HG02938 (cell line): ENCODE results near the gene SLC25A20.
"Not testable (repeated sequence)": the region's sequence is repeated elsewhere in the genome, so short reads cannot be mapped to it uniquely, and the experiment has no call there.

Source experiments
- ATAC-seq: cut with Tn5 transposase; IDR thresholded peaks from one replicate; pipeline ENCODE4 v1.9.1; 2021; ENCODE audit warnings: mild to moderate bottlenecking, moderate library complexity; ENCODE audit not compliant: unreplicated experiment

The SLC25A20 gene, protein sequence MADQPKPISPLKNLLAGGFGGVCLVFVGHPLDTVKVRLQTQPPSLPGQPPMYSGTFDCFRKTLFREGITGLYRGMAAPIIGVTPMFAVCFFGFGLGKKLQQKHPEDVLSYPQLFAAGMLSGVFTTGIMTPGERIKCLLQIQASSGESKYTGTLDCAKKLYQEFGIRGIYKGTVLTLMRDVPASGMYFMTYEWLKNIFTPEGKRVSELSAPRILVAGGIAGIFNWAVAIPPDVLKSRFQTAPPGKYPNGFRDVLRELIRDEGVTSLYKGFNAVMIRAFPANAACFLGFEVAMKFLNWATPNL

DNA sequence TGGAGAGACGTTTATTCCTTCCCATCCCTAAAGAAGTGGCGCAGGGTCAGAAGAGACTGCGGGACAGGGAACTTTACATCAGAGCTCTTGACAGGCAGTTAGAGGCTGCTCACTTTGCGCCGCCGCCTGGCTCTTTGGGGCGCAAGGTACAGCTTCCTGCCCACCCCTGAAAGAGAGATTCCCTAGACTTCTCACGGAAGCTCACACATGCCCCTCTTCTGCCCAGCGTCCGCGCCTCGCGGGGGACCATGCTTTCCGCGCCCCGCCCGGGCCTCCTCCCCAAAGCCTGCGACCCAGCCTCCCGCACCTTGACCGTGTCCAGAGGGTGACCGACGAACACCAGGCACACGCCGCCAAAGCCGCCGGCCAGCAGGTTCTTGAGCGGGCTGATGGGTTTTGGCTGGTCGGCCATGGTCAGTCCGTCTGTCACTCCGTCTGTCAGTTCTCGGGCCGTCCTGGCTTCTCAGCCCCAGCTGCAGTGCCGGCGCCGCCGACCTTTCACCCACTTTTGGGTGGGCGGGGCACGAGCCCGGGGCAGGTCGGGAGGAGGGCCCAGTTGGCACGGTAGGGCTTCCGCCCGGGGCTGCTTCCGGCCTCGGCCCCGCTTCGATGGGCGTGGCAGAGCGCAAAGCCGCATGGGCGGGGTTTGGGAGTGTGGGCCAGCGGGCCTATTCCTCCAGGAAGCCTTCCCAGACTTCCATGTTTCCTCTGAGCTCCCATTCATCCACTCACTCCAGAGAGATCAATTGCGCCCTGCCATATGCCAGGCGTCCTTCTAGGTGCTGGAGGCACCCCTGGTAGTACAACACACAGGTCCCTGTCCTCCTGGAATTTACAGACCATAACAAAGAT lies at the start of gene SLC25A20:
TSS of gene SLC25A20 (minus strand) at position 500 of the 852 bp plus-strand sequence. CDS start at position 412, 88 bp downstream.
- ATAC-seq = peak; percentile 83

DNA sequence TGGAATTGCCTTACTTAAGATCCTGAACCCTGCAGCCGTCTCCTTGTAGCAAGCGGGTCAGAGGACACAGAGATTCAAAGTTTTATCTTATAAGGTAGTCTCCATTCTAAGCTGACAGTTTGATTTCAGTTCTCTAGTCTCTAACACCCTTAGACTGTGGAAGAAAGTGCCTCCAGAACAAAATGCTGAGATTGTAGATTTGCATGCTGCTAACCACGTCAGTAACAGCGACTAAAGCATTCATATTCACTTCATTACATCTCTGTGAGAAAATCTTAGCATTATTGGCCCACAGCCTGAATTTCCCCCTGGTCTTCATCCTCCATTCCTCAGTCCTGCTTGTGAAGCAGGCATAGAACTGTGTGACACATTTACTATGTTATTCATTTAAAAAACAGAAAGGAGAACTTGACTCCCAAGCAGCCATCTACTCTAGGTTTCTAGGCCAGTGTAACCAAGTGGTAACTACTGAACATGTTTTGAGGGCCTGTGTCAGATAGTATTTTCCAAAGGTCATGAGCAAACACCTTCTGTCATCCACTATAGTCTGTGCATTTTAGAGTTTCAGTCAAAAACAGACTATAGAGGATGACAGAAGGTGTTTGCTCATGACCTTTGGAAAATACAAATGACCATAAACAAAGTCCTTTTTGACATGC lies 47.3 kb upstream of the SLC25A20 start:
- ATAC-seq = no peak

DNA sequence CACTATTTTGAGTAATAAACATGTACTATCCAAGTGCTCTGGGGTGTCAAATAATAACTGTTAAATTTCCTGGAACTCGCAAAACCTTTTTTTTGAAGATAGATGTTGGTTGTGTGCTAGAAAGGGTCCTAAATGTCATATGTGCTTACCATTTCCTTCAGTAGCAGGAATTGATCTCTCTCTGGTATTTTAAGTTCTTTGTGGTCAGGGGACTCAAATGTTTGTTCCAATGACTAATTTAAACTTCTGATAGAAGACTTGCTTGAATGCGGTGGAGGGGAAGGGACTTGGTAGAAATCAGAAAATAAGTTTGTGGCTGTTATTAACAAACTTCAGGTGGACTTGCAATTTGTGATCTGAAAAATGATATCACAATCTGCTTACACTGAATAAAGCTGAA lies 46.8 kb upstream of the SLC25A20 start:
- ATAC-seq = no peak

DNA sequence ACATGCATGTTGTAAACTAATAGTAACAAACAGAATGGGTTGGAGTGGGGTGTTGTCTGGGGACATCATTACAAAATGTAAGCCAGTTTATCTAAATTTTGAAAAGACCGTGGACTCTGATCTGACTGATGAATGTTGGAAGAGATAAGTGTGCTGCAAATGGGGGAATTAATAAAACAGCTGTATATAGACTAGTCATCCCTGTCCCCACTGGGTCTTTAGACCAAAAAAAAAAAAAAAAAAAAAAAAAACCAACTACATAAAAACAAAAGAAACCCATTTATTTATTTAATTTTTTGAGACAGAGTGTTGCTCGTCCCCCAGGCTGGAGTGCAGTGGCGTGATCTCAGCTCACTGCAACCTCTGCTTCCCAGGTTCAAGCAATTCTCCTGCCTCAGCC lies 40.0 kb upstream of the SLC25A20 start:
- ATAC-seq = no peak

DNA sequence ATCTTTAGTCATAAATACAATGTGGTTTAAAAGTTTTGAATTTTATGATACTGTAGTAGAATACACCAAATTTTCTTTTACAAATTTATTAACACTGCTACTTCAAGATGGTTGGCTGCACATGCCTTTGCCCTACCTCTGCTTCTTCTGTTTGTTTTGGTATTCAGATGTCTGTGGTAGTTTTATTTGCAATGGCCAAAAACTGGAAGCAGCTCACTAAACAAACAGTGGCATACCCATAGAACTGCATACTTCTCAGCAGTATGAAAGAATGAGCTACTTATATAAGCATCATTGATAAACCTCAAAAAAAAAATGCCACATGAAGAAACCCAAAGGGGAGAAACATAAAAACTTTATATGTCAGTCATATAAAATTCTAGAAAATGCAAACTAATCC lies 39.5 kb upstream of the SLC25A20 start:
- no peak for ATAC-seq

DNA sequence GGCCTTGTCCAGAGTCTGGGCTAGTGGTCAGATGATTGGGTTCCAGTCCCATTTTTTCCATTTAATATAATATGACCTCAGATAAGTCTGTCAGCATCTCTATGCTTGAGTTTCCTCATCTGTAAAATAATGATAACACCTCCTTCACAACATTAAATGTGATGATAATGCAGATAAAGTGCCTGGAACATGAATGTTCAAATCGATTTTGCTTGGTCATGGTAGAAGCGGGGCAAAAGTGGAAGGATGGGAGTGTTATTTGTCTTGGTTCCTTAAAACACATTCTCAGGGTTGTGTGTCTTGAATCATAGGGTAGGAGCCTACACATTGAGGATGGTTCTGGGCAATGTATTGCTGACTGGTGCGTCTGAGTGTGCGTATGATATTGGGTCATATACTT lies 36.8 kb upstream of the SLC25A20 start:
- ATAC-seq = no peak

DNA sequence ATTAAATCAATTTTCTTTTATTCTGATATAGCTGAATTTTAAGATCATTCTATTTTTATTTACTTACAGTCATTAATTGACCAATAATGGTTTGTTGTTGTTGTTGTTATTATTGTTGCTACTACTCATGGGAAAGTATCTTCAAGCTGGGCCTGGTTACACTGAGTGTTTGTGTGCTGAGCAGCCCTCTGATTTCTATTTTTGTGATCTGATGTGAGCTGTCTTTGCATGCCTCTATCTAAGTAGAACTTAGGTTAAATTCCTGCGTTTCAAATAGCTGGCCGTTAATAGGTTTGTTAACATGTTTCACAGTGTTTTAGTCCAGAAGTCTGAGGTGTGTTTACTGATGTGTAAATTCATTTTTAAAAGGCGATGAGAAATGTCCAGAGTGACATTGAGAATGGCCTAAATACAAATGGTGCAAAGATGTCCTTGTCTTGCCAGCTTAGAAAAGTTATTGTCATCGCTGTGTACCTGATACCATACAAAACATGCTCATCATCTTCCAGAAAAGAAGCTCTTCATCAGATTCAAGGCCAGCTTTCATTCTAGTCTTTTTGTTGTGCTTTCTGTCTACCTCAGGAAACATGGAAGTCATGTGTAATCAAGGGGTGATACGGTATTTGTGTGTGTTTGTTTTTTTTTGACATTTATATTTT lies 35.8 kb upstream of the SLC25A20 start:
- no peak for ATAC-seq

DNA sequence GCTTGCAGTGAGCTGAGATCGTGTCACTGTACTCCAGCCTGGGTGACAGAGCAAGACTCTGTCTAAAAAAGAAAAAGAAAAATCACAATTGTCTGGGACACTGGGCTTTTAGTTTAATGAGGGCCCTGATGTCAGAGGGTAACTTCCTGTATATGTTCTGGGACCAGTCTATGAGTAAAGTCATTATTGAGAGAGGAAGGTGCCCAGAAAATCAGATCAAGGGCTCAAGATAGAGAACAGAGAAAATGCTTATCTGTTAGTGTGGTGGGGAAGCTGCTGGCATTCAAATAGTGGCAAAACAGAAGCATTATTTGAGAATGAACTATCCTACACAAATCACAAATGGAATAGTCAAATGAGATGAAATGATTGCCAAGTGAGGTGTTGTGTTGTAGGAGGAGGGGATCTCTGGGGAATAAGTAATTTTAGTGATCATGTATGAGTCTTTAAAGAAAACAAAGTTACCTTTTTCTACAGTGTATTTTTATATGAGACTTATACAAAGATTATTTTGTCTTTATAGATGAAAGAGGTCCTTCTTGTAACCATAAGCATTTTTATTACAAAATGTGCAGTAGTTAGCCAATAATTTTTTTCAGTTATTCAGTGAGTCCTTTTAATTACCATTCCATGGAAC lies 33.4 kb upstream of the SLC25A20 start:
- ATAC-seq = no peak

DNA sequence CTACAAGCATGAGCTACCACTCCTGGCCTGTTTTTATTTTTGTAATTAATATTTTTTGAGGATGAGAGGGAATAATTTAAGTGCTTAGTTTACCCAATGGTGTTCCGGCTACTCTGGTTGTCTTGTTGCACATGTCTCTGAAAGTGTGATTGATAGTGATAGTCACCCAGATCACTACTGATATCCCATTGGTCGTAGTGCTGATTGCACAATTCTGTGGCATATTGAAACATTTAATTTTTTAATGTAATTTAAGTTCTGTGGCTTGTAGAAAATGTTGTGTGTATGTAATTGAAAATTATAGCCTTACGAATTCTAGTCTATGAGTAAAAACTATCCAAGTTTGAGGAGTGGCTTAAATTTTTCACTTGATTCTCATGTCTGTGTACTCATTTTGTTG lies 31.9 kb upstream of the SLC25A20 start:
- ATAC-seq = no peak

DNA sequence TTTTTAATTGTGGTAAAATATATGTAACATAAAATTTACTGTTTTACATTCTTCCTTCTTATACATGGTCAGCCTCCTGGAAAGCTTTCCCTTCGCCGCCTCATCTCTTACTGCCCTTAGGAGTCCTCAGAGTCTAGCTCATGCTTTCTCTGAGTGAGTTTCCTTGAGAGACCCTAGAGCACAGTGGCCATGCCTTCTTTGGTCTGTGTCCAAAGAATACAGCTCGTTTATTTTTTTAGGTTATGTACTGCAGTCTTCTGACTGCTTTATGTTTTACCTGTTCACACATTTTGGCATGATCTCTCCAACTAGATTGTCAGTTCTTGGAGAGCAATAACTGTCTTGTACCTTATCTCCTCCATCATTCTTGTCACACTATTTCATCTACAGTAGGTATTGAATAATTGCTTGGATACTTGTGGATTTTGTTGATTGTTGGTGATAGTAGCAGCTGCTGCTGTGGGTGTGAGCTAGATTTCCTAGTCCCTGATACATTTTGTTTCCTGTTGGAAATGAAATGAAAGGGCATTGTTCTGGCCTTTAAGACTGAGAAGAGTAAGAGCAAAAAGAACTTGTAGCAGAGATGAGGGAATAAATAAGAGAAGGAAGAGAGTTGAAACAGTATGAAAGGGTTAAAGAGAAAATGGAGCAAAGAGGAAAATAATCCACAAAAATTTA lies 30.8 kb upstream of the SLC25A20 start:
- no peak for ATAC-seq

DNA sequence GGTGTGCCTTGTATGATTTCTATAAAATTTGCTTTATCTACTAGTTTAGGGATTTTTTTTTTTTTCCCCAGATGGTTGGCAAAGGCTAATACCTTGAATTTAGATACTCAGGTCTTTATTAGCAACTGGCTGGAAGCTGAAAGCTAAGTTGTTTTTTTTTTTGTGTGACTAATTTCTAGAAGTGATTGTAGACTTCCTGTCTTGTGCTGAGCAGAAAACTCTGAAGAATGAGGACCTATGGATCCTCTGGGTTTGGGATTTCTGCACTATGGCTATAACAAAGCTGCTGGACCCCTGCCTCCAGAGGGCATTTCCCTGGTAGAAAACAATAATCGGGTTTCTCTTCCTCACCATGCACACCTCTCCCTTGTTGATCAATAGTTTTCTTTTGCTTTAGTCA lies 30.0 kb upstream of the SLC25A20 start:
- no peak for ATAC-seq

DNA sequence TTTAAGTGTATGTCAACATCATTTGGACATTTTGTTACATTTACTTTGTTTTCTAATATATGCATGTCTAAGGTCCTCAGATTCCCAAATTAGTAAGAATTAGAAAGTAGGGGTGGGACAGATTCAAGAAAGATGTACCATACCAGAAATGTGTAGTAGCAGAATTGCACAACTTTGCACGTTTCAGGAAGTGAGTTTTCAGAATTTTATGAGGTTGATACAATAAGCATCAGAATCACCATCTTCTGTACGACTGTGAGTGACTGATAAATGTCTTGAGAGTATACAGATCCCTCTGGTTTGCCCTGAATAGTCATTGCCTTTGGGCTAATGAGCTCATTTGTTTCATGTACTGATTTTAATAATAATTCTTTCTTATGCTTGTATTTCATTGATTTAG lies 29.2 kb upstream of the SLC25A20 start:
- ATAC-seq = no peak

DNA sequence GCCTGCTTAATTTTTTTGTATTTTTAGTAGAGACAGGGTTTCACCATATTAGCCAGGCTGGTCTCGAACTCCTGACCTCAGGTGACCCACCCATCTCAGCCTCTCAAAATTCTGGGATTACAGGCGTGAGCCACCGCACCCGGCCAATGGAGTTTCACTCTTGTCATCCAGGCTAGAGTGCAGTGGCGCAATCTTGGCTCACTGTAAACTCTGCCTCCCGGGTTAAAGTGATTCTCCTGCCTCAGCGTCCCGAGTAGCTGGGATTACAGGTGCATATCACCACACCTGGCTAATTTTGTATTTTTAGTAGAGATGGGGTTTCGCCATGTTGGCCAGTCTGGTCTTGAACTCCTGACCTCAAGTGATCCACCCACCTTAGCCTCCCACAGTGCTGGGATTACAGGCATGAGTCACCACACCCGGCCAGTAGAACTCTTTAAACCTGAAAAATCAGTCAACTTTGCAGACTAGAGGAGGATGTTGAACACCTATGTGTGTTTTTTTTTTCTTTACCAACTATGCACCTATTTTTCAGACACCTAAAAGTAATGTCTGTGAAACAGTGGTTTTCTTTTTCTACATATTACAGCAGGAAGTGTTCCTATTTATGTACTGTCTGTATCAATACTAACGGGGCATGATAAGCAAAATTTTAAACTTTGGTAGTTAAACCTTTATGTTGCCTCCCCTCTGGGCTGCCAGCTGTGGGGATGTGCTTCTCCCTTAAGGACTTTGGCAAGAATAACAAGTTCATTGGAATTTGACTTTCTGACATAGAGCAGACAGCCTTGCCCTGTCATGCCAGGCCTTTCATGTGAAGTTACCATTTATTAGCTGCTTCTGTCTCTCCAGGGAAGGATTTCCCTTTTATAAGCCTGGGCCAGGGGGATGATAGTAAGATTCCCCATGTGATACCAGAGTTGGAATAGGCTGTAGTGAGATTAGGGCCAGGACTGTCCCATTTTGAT lies 28.0 kb upstream of the SLC25A20 start:
- ATAC-seq = no peak

DNA sequence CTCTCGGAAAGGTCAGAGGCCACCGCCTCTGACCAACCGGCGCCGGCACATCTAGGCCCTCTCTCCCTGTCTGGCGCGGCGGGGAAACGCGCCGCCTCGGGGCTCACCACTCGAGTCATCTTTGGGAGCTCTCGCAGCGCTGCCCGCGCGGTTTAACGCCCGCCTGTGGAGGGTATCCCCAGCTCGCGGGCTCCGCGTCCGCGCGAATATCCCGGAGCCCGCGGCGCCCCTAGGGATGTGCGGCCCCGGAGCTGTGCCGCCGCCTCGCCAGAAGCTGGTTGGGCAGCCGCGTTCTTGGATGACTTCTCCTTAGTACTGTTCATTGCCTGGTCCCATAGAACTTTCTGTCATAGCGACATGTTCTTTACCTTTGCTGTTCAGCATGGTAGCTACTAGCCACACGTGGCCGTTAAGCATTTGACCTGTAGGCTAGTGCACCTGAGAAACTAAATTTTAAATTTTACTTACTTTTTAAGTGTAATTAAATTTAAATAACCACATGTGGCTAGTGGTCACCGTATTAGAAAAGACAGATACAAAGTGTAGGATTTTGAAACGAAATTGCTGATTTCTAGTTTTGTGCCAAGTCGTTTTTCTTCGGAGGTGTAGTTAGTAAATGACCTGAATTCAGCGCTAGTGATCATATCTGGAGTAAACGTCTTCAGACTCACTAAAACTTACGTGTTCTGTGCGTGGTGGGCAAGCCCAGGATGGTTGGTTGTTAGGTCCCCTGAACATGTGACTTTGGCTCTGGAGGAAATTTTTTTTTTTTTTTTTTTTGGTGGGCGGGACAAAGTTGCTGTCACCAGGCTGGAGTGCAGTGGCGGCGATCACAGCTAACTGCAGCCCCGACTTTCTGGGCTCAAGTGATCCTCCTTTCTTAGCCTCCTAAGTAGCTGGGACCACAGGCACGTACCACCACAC lies 20.8 kb upstream of the SLC25A20 start:
- peak; percentile 23 for ATAC-seq

DNA sequence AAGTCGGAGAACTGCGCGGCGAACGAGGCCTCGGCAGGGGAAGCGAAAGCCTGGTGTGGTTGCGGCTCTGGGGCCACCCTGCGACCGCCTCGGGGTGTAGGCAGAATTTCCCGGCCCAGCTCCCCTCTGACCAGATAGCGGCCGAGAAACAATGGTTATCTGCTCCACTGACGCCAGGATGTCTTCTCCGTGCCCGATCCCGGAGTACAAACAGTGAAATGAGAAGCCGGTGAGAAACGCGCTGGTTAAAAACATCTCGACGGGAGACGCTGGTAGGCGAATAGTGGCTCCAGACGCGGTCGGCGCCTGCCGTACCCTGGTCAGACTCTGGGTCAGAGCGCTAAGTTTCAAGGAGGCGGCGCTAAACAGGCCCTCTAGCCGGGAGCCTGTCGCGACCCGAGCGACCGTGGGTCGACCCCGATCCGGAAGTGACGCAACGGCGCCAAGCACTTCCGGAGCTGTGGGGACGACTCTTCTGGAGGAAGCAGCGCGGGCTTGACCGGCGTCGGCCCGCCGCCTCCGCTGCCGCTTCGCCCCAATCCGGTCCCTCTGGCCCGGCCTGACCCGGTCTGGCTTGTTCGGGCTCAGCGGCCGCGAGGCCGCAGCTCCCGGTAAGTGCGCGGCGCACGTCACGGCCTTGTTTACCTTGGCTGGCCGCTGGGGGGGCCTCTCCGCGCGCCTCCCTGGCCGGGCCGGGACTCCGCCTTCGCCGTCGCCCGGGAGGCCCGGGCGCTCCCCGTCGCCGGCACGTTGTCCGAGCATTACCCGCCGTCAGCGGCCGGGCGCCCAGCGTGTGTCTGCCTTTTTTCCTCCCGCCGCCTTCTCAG lies 19.9 kb upstream of the SLC25A20 start, which contains the start of gene ARIH2:
TSS of gene ARIH2 (plus strand) at position 455 of the 827 bp plus-strand sequence. CDS start 8,717 bp downstream, outside the sequence.
- peak; percentile 76 for ATAC-seq

DNA sequence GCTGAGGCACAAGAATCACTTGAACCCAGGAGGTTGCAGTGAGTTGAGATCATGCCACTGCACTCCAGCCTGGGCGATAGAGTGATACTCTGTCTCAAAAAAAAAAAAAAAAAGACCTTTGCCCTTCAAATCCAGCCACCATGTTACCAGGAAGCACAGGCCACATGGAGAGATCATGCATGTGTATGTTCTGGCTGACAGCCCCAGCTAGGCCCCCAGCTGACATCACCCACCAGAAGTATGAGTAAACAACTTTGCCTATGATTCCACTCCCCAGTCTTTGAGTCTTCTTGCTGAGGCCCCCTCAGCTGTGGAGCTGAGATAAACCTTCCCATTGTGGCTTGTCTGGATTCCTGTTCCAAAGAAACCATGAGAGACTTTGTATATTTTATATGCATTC lies 16.6 kb upstream of the SLC25A20 start:
- no peak for ATAC-seq

DNA sequence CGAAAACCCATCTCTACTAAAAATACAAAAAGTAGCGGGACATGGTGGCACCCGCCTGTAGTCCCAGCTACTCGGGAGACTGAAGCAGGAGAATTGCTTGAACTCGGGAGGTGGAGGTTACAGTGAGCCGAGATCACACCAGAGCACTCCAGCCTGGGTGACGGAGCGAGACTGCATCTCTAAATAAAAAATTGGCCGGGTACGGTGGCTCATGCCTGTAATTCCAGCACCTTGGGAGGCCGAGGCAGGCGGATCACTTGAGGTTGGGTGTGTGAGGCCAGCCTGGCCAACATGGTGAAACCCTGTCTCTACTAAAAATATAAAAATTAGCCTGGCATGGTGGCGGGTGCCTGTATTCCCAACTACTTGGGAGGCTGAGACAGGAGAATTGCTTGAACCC lies 8.3 kb upstream of the SLC25A20 start:
- ATAC-seq = not testable (repeated sequence)
